ENCODE data around the gene TNIP1.

GRCh38 chr5:151008210-151008491, 72.7 kb downstream of the TNIP1 start:
- TF ChIP-seq, protein P1, sequence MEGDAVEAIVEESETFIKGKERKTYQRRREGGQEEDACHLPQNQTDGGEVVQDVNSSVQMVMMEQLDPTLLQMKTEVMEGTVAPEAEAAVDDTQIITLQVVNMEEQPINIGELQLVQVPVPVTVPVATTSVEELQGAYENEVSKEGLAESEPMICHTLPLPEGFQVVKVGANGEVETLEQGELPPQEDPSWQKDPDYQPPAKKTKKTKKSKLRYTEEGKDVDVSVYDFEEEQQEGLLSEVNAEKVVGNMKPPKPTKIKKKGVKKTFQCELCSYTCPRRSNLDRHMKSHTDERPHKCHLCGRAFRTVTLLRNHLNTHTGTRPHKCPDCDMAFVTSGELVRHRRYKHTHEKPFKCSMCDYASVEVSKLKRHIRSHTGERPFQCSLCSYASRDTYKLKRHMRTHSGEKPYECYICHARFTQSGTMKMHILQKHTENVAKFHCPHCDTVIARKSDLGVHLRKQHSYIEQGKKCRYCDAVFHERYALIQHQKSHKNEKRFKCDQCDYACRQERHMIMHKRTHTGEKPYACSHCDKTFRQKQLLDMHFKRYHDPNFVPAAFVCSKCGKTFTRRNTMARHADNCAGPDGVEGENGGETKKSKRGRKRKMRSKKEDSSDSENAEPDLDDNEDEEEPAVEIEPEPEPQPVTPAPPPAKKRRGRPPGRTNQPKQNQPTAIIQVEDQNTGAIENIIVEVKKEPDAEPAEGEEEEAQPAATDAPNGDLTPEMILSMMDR (IDR thresholded peaks at IDR 0.05), result no peak
- TF ChIP-seq POLR2A (IDR thresholded peaks at IDR 0.05), result no peak

Measured in adrenal gland (tissue), 5 donors.